ENCODE data around the gene TDRD10. TPM values are rescaled to one million over a fixed set of nuclear protein-coding genes. Genes with fewer than 3 reads are reported as not detected.

TDRD10 gene
- total RNA-seq, 8 experiments from 2014 or later: 0.17 to 2.6 (median 0.92) TPM; not detected in 1

Other genes with a start within 250 kb of the TDRD10 start
- gene HAX1, start 229.6 kb upstream of the TDRD10 start, total RNA-seq: 100 to 1,000 TPM in 5 of 8 experiments, 10 to 100 TPM in 3; 83.2 to 173 (median 128) TPM
- 1 to 10 TPM in 1 of 8 experiments, under 1 TPM in 6, not detected in 1; 0.07 to 1.1 (median 0.33) TPM for gene AQP10, start 181.1 kb upstream of the TDRD10 start, total RNA-seq
- 100 to 1,000 TPM in 1 of 8 experiments, 10 to 100 TPM in 7; 33.6 to 130 (median 49.1) TPM for gene ATP8B2, start 176.7 kb upstream of the TDRD10 start, total RNA-seq
- 10 to 100 TPM in 2 of 8 experiments, 1 to 10 TPM in 3, under 1 TPM in 3; 0.16 to 35.0 (median 3.3) TPM for gene IL6R, start 96.9 kb upstream of the TDRD10 start, total RNA-seq
- 1 to 10 TPM in 5 of 8 experiments, under 1 TPM in 2, not detected in 1; 0.42 to 4.0 (median 2.2) TPM for gene SHE, start 193 bp downstream of the TDRD10 start, total RNA-seq
- gene UBE2Q1, start 56.4 kb downstream of the TDRD10 start, total RNA-seq: 10 to 100 TPM; 32.0 to 58.2 (median 39.2) TPM
- 10 to 100 TPM in 4 of 8 experiments, 1 to 10 TPM in 3, under 1 TPM in 1; 0.81 to 31.9 (median 11.6) TPM for gene CHRNB2, start 65.6 kb downstream of the TDRD10 start, total RNA-seq
- gene ADAR, start 106.0 kb downstream of the TDRD10 start, total RNA-seq: 100 to 1,000 TPM in 4 of 8 experiments, 10 to 100 TPM in 4; 56.8 to 127 (median 96.1) TPM